GM21367 (cell line): ENCODE results near the gene CHI3L1.

Source experiments
- ATAC-seq: cut with Tn5 transposase; IDR thresholded peaks from one replicate; pipeline ENCODE4 v1.9.1; 2021; ENCODE audit not compliant: unreplicated experiment

The CHI3L1 gene

DNA sequence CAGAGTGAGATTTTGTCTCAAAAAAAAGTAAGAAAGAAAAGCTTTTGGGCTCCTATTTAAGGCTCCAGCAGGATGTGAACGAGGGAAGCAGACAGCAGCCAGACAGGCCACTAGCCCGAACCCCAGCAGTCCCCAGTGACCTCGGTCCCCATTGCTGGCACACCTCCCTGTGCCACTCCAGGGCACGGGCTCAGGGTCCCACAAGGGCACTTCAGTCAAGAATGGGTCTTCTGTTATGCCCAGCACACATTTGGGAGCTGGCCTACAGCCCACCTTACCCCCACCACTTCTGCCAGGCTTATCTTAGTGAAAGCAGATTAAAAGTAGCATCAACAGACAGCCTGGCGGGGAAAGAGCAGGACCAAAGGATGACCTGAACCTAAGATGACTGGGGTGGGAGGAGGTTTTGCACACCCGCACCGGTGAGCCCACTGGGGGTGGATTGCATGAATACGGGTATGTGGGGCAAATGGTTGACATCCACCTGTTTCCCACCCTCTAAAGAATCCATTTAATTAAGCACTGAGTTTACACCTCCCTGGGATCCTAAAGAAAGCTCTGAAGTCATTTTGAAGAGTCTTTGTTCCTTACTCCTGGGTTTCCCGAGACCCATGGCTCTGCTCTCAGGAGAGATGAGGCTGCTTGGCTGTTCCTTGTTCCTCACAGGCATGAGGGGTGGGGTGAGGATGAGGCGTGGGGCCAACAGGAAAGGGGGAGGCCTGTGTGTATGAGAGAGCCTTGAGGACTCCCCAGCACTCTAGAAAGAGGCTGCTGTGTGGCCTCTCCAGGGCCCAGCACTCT lies 4.7 kb downstream of the CHI3L1 start:
- ATAC-seq = no peak

DNA sequence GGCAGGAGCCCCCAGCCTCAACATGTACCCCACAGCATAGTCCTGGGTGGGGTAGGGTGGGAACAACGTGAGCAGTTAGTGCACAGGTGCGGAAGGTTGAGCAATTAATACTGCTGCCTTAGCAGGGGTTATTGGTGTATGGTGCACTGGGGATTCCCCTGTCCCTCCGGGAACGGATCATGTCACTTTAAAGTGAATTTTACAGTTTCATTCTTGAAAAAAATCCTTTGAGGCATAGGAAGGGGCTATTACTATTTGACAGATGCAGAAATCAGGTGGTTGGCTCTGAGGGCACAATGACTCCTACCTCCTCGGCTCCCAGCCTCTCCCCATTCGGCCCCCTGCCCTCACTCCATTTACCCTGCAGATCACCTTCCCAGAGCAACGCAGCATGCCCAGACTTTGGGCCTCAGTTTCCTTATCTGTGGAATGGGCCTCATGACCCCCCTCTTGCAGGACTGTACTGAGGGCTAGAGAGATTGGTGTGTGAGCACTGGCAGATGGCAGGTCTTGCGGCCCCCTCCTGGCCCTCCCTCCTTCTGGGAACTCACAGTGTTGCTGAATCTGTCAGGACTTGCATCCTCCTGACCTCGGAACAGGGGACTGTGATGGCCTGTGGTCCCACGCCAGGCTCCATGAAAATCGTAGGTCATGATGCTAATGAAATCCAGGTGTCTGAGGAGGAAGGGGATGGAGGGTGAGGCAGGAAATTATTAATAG lies 5.7 kb downstream of the CHI3L1 start:
- no peak for ATAC-seq

DNA sequence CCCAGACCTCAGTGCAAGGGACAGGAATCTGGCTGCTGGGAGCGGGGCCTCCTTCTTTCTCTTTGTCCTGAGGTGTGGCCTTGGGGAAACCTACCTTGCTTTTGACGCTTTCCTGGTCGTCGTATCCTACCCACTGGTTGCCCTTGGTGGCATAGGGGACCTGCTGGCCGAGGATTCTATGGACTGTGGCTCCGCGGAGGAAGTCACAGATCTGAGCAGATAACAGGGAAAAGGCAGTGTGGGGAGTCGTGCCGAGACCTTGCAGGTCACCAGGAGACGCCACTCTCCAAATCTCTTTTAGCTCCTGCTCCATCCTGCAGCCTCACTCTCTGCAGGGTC lies 6.9 kb downstream of the CHI3L1 start:
- ATAC-seq = no peak

DNA sequence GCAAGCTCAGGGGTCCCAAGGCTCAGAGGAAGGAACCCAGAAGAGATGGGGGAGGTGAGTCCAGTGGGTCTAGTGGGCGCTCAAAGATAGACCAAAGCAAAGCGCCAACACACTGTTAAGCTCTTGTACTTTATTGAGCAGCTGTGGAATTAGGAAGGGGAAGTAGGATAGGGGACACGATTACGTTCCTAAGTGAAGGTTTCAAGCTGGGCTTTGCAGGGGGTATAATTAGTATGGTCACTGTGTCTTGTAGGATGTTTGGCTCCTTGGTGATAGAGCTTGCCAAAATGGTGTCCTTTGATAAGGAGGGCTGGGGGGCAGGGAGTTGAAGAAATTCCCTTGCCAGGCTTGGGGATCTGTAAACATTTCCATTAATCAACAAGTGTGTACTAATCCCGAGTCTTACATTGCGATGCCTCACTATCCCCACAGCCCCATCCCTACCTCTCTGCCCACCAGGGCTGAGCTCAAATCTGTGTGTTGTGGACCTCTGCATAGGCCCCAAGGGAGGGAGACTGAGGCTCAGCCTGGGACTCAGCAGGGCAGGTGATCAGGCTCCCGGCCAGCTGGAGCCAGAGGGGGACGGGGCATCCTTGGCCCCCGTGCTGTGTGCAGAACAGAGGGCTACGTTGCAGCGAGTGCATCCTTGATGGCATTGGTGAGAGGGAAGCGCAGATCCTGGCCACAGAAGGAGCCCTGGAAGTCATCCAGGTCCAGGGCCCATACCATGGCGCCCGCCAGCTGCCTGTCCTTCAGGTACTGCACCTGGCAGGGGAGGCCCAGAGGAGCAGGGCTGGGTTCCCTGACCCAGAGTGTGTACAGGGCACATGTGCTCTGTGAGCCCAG lies 7.5 kb downstream of the CHI3L1 start:
- no peak for ATAC-seq

DNA sequence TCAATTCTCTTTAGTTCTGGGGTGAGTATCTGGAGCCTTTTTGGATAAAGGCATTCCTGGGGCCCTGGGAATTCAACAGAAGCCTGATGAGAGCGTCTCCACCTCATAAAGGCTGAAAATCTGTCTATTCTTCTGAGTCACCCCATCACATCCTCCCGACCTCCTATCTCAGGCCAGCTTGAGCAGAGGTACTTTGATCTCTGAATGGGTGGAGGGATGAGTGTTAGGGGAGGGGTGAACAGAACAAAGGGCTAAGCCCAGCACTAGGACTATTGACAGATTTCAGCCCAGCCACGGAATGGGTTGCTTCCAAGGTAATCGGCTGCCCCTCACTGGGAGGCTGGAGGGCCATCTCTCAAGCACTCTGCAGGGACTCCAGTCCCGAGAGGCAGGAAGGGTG lies 8.4 kb downstream of the CHI3L1 start:
- no peak for ATAC-seq

DNA sequence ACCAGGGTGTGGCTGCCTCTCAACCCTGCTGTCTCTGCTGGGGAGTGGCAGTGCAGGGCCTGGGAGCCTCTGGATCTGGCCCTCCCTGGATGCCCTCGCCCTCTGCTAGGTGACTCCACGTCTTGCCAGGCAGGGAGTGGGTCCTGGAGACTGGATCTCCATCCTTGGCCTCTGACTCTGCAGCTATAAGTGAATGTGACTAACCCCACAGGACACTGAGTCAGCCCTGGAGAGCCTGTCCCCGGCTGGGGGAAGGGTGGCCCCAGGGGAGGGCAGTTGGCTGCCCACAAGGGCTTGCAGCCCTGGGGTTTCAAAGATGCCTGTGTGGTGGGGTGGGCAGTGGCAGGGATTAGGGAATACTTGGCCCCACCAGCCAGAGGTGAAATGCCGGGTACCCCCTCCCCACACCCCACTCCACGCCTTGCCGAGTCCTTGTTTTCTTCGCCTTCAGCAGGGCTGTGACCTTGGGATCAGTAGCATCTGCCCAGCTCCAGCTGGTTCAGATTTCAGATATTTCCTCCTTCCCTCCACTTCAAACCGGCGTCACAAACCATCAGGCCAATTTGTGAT lies 8.9 kb downstream of the CHI3L1 start:
- no peak for ATAC-seq

DNA sequence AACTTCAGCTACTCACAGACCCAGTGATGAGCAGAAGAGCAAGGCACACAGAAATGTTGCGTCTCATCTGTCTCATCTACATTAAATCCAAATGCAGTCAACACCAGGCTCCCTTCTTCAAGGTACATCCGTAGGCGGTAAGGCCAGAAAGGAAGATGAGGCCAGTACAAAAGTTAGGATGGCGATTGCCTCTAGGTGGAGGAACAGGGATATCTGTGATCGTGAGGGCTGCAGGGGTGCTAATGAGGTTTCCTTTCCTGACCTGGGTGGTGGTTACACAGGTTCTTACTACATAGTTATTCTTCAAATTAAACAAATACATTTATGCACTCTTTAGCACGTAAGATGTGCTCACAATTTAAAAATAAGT lies 9.5 kb downstream of the CHI3L1 start:
- no peak for ATAC-seq

DNA sequence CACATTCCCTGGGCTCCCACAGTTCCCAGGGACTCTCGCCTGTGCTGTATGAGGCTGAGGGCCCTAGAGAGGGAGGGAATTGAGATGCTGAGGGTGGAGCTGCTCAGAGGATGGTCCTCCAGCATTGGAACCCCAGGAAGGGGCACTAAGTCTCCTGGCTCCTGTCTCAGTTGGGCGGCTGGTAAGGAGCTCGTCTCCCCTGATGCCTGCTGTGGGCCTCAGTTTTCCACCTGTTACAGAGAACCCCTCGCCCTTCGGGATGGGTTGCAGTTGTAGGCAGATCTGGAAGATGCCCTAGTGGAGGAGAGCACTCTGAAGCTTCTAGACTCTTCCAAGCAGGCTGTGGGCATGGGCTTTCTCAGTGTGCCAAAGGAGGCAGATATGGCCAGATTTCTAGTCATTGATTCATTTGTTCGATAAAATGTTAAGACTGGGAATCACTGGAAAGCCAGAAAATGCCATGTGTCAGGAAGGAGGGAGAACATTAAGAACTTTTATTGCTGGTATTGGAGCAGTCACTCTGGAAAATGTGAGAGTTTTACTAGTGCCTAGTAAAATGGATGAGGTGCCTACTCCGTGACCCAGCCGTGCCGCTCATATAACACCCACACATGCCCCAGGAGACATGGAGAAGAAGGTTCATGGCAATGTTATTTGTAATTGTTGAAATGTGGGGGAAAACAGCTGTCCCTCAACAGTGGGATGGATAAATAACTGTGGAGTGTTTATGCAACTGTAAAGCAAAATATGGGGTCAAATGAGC lies 10.1 kb downstream of the CHI3L1 start:
- no peak for ATAC-seq

DNA sequence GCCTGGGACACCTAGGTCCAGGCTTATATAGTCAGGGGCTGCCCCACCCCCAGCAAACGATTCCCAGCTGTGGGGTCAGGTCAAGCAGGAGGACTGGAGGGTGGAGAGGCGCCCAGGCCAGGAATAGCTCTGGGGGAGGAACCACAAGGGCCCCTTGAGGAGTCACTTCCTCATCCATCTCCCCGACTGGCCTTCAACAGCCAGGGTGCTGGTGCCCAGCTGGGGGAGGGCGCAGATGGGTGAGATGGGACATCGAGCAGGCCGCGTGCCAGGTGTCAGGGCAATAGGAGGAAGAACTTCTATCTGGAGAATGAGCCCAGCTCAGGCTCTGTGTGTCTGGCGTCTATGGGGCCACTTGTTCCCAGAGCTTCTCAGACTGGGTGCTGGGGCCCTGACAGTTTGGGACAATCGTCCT lies 10.7 kb downstream of the CHI3L1 start:
- ATAC-seq = no peak

DNA sequence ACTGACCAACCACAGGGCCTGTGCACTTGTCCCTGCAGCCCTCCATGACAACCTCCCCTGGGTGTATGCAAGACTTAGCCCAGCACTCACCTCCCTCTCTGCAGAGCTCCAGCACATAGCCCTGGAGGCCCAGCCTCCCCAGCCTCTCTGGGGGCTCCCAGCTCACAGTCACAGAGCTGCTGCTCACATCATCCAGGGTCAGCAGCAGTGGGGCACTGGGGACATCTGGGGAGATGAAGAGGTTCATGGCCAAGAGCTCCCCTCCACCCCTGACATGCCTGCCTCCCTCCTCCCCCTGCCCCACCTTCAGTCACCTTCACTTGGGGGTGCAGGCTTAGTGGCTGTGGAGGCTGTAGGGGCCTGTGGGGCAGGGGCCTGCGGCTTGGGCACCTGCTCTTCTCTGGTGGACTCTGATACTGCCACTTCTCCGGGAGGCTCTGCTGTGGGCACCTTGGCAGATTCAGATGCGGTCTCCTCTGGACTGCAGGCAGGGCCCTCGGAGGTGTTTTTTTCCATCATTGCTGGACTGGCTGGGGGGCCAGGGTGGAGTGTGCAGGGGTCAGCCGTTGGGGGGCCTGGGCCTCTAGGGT lies 11.2 kb downstream of the CHI3L1 start, which contains the start of gene MYBPH:
TSS of gene MYBPH (minus strand) at position 590 of the 590 bp plus-strand sequence. CDS start at position 519, 71 bp downstream.
- no peak for ATAC-seq

DNA sequence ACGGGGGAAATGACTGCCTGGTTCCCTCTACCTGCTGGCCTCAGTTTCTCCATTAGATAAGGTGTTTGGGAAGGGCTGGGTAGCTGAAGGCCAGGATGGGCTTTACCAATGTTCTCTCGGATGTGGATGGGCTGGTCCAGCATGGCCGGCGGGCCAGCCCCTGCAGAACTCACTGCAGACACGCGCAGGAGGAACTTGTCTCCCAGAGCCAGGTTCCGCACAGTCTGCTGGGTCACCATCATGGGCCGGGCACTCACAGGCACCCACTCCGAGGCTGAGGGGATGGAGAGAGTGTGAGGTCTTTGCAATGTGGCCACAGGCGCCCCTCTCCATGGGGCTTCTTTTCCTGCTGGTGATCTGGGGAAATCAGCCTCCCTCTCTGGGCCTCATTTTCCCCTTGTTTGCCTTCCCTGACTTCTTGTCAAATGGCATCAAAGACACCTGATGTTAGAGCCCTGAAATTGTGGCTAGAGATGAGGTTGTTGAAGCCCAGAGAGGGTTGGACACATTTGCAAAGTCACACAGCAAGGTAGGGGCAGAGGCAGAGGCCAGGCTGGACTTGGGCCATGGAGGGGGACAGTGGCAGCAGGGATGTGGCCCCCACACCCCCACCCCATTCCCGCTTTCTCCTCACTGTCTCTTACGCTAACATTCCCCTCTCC lies 12.0 kb downstream of the CHI3L1 start:
- ATAC-seq = no peak

DNA sequence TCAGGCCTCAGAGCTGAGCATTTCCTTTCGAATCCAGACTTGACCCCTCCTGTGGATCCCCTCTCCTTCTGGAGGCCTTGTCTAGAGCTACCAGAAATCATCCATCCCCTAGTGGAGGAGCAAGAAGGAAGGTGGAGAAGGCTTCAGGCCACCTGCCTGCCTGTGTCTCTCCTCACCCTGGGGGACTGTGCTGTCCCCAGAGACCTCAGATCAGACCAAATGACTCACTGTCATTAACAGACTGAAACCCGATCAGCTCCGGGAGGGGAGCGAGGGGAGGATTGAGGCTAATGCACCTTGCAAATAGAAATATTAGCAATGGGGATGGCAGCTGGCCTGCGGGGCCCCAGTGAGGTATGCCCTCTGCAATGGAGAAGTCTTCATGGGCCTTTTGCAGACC lies 12.9 kb downstream of the CHI3L1 start:
- ATAC-seq = peak; percentile 74

DNA sequence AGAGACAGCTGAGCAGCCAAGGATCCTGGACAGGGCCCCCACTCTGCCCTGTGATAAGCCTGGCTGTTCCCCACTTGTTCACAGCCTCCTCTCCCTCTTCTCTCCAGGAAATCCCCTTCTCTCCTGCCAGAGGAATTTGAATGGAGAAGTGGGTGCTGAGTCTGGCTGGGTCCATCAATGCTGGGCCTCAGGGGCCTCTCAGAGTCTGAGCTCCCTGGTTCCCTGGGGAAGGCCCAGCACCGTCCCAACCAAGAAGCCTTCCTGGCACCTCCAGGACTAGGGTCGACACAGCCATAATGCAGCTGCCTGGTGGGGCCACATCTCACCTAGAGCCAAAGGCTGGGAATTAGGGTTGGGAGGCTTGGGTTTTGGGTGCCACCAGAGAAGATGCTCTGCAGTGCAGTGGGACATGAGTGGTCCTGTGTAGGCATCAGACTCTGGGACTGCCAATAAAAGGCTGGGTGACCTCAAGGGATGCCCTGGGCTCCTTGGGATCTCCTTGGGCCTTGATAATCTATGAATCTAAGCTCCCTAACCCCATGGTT lies 13.4 kb downstream of the CHI3L1 start:
- no peak for ATAC-seq

DNA sequence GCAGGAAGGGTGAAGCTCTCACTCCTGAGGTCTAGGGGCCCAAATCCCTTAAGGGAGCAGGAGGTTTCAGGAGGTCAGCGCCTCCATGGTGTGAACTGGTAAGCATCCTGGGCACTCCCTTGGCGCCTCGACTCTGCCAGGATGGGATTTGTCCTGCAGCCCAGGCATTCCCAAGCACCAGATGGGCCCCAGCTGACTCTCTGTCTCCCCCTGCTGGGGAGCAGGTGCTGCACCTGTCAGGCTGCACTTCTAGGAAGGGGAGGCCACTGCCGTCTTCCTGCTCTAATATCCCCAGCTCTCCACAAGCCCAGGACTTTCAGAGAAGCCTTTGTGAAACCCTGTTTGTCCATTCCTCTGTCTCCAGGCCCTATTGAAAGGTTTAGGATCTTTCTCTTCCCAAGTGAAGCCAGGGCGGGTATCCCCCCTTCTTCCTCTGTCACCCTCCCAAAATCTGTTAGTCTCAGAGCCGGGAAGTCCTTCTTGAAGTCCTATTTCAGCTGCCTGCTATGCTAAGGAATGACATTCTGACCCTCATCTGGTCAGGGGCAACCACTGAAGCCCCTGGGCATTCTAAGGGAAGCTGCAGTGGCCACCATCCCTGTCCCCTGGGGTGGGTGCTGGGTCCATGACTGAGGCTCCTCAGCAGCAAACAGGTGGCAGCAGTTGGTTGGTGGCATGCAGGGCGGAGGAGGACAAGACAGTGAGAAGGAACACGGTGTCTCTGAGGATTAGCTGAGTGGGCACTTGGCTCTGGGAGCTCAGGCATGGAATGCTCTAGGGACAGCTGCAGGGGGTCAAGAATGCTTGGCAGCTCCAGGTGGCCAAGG lies 14.1 kb downstream of the CHI3L1 start:
- ATAC-seq = no peak

DNA sequence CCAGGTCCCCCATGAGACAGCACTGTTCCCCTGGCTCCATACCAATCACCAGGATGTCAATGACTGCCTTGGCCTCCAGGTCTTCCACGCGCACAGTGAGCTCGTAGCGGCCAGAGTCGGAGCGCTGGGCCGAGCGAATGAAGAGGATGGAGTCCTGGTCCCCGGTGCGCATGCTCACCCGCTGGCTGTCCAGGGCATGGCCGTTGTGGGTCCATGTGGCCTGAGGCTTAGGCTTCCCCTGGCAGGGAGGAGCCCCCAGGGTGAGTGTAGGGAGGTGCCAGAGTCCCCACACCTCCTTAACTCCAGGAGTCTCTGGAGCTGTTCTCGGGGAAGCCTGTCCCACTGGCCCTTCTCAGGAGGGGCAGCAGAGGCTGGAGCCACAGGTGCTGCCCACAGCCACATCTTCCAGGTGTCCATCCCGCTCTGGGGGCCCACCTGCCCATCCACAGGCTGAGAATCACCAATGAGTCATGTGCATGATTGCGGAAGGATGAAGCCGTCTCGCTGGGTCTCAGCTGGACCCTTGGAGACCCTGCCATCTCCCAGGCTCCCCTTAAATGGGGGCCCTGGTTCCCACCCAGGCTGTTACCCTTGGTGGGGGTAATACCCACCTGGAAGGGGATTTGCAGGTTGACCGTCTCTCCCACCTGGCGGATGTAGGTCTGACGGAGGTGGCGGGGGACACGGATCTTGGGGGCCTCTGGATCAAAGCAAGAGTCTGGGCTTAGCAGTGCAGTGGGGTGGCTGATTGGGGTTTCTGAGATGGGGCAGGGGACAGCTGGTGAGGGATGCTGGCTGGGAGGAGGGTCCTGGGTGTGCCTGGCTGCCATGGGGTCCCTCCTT lies 14.9 kb downstream of the CHI3L1 start:
- no peak for ATAC-seq

DNA sequence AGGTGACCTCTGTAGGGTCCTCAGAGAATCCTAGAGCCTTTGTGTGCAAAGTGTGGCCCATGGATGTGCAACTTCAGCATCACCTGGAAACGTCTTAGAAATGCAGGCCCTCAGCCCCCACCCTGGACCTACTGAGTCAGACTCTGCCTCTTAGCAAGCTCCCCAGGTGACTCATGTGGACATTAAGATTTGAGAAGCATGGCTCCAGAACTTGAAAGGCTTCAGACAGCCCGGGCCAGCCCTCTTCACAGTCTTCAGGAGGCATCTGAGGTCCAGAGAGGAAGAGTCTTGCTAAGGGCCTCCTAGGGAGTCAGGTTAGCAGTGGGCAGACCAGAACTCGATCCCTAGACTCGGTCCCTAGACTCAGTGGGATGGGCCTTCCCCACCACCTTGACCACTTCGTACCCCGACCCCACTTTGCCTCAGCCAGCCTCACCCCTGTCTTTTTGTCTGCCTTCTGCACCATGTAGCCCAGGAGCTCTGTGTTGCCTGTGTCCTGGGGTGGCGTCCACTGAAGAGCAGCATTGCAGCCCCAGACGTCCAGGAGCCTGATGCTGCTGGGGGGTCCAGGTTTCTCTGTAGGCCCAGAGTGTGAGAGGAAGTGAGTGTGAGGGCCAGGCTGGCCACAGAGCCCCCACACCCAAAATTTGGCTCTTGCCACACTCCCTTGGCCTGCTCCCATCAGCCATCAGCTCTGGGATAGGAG lies 15.7 kb downstream of the CHI3L1 start:
- no peak for ATAC-seq
